Measurements from ENCODE around the gene ACOT6.
"Not testable (repeated sequence)": the region's sequence is repeated elsewhere in the genome, so short reads cannot be mapped to it uniquely, and the experiment has no call there.

ACOT6 gene

DNA sequence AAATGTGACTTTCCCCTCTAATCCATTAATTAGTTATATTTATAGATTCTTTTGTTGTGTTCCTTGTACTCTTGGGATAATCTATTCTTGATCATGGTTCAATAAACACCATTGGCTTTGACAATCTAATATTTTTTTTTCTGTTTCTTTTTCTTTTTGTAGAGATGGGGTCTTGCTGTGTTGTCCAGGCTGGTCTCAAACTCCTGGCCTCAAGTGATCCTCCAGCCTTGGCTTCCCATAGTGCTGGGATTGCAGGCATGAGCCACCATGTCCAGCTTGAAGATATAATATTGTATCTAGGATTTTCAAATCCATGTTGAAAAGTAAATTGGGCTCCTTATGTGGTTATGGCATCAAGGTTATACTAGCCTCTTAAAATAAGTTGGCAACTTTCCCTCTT is 38.7 kb downstream of the ACOT6 start:
- no peak for DNase-seq (ENCODE audit: low read depth)

GRCh38 chr14:73655851-73656250 is 43.5 kb downstream of the ACOT6 start:
- DNase-seq (ENCODE audit: low read depth) = no peak

- not testable (repeated sequence) for DNase-seq (ENCODE audit: low read depth)
These were observed 46.9 kb downstream of the ACOT6 start for GRCh38 chr14:73659202-73659601.

GRCh38 chr14:73660511-73660910 is 48.2 kb downstream of the ACOT6 start:
- DNase-seq (ENCODE audit: low read depth) = no peak

- DNase-seq (ENCODE audit: low read depth) = no peak
These were observed 49.6 kb downstream of the ACOT6 start for GRCh38 chr14:73661872-73662271.

GRCh38 chr14:73662487-73662943 is 50.2 kb downstream of the ACOT6 start:
- DNase-seq (ENCODE audit: low read depth) = peak; percentile 82

DNA sequence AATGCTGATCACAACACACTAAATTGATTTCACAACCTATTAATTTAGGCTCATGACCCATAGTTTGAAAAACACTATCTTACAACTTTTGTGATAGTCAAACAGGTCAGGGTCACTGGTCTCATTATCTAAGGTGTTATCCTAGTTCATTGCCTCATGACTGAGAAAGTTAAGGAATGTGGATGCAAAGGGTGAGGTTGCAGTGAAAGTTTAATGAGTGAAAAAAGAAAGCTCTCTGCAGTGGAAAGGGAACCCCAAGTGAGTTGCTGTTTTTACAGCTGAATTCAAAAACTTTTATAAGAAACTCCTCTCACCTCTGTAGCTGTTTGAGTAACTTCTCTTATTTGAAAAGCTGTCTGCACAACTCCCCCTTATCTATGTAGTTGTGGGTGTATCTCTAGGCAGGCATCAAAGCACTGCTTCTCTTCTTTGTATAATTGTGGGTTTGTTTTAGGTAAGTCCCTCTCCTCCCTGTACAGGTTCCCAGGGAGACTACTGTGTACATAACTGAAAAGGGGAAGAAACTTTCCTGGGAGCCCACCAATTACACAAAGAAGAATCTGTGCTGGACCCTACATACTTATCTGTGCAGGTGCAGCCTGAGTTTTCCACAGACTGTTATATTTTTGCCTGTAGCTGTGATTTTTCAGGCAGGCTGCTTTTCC is 51.4 kb downstream of the ACOT6 start:
- DNase-seq (ENCODE audit: low read depth) = no peak

- DNase-seq (ENCODE audit: low read depth) = no peak
These were observed 52.8 kb downstream of the ACOT6 start for GRCh38 chr14:73665130-73665529.

GRCh38 chr14:73666583-73666982 is 54.3 kb downstream of the ACOT6 start:
- DNase-seq (ENCODE audit: low read depth) = no peak

DNA sequence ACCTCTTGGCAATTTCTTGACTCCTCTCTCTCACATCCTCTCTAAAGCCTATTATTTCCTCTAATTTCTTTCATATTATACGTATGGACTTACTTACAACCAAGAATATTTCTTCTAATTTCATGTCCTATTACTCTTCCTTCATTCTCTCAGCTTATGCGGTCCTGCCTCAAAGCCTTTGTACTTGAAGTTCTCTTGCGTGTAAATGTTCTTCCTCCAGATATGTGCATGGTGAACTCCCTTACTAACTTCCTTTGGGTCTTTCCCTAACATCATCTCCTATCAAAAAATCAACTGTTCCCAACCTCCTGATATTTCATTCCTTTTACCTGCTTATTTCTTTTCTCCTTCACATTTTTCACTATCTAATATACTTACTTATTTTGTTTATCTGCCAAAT is 55.5 kb downstream of the ACOT6 start:
- DNase-seq (ENCODE audit: low read depth) = no peak

All from HS-5 (cell line).